ENCODE measurements around the gene CADPS2. TPM values are rescaled to one million over a fixed set of nuclear protein-coding genes. Genes with fewer than 3 reads are reported as not detected.
"Not testable (repeated sequence)": the region's sequence is repeated elsewhere in the genome, so short reads cannot be mapped to it uniquely, and the experiment has no call there.

CADPS2 gene
- total RNA-seq, 1 donor from 2014 or later: 22.0 TPM

DNA sequence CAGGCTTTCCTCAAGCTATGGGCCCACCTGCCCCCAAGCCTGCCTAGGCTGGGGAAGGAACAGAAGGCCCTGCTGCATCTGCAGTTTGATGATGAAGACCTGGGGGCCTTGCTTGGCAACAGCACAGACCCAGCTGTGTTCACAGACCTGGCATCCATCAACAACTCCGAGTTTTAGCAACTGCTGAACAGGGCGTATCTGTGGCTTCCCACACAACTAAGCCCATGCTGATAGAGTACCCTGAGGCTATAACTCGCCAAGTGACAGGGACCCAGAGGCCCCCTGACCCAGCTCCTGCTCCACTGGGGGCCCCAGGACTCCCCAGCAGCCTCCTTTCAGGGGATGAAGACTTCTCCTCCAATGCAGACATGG is 36.3 kb downstream of the CADPS2 start:
- DNase-seq: no peak

DNA sequence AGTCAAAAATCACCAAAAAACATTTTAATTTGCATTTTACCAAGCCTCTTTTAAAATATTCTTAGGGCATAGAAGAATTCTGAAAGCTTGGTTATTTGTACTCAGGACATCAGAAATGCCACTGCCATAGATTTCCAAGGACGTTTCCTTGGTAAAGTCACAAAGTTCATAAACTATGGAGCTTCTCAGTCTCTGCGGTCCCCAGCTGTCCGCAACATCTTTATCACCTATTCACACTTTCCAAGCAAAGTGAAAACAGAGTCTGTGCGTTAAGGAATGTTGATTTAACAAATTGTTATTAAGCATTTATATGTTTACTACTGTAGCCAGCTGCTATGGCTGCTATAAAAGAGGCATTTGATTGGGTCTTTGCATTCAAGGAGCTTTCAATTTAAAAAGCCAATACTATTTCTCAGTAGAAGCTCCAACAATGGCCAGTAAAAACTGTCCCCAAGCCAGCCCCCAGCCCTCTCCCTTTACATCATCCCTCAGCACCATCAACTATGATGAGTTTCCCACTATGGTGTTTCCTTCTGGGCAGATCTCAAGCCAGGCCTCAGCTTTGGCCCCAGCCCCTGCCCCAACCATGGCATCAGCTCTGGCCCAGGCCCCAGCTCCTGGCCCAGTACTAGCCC is 36.8 kb downstream of the CADPS2 start:
- DNase-seq: no peak

- no peak for DNase-seq
Observed at GRCh38 chr7:122847871-122848473, 38.3 kb downstream of the CADPS2 start.

DNA sequence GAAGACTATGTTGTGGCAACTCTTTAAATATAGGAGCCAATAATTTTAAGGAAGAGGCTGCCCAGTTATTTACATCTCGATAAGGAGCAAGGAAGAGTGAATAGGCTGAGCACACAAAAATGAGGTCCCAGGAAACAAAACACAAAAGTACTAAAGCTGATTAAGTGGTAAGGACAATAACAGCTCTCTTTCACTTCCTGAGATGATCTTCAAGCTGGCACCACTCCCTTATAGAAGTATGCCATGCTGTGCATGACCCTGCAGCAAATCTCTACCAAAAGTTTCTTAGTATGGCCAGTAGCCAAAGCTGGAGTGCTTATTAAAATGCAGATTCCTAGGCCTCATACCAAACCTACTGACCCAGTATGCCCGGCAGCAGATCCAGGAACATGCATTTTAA is 39.7 kb downstream of the CADPS2 start:
- no peak for DNase-seq

DNA sequence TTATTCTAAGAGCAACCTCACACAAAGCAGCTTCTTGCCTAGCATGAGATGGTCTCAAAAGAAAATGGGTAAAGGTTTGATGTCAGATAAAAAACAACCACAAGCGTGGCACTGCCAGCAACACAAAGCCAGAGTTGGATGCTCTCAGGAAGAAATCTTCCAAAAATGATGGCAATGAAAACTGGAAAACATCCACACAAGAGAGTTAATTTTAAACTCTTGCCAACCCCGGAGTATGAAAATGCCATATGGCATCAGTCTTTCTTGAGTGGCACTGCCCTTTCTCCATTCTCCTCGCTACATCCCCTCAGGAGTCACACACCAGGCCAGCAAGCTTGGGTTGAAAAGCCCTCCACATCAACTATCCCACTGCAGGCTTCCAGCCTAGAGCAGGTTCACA is 41.0 kb downstream of the CADPS2 start:
- no peak for DNase-seq

DNA sequence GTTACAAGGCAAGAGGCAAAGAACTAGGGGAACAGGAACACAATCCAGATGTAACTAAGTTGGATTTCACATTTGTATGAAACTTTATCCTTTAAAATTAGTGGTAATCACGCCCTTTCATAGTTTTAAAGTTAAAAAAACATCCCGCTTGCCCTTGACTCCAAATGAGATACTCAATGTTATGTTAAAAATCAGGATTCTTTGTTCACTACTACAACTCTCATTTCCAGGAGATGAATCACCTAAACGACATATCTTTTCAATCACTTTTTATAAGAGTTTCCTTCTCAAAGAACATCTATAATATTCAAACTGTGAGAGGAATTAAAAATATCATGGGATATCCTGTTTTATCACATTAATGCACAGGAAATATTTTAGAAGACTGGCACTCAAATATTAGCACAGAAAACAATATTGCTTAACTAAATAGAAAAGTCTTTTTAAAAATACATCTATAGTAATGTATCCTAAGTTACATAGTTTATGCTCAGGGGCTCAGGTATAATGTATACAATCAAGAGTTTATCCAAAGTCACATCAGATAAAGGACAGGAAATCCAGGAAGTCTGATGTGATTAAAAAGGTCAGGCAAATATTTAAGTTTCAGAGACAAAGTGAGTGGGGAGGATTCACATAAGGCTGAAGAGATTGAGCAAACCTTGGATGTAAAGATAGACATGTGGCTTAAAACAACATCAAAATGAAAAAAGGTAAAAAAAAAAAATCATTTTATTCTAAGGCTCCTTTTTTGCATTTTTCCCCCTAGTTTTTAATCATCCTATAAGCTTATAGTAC is 41.9 kb downstream of the CADPS2 start:
- DNase-seq: no peak

DNA sequence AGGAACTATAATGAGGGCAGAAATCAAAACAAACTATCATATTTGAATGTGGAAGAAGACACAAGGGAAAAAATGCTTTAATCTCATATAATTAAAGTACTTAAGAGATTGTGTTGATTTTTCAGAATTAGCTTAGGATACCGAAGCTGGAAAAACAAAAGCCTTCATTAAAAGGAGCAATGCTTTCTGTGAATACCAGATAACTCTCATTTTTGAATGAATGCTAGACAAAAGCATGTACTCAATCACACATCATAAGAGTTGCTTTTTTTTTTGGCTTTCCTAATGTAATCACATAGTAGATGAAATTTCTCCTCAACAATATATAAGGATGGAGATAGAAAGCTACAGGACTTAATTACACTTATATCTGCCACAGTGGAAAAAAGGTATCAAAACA is 43.3 kb downstream of the CADPS2 start:
- no peak for DNase-seq

- DNase-seq: not testable (repeated sequence)
Observed at GRCh38 chr7:122836286-122836685, 50.0 kb downstream of the CADPS2 start.

DNA sequence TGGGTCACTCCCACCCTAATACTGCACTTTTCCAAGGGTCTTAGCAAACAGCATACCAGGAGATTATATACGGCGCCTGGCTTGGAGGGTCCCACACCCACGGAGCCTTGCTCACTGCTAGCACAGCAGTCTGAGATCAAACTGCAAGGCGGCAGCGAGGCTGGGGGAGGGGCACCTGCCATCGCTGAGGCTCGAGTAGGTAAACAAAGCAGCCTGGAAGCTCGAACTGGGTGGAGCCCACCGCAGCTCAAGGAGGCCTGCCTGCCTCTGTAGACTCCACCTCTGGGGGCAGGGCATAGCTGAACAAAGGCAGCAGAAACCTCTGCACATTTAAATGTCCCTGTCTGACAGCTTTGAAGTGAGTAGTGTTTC is 51.7 kb downstream of the CADPS2 start:
- DNase-seq: not testable (repeated sequence)

DNA sequence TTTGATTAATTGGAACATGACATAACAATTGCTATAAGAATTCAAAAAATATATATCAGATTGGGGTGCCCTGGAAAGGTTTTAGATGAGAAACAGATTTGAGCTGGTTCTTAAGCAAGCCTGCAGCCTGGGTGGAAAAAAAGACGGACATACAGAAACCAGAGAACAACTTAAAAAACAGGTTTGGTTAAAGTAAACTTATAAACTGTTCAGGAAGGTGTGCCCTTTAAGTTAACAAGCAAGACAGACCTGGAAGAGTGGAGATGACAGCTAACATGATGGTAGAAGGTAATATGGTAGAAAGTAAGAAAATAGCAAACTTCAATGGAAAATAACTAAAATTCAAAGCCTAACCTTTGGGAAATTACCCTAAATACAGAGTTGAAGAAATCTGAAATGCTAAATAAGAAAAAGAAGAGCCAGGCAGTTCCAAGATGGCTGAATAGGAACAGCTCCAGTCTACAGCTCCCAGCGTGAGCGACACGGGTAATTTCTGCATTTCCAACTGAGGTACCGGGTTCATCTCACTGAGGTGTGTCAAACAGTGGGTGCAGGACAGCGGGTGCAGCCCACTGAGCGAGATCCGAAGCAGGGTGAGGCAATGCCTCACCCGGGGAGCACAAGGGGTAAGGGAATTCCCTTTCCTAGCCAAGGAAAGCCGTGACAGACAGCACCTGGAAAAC is 52.2 kb downstream of the CADPS2 start:
- DNase-seq: no peak

GRCh38 chr7:122831436-122831835 is 54.8 kb downstream of the CADPS2 start:
- DNase-seq: no peak

DNA sequence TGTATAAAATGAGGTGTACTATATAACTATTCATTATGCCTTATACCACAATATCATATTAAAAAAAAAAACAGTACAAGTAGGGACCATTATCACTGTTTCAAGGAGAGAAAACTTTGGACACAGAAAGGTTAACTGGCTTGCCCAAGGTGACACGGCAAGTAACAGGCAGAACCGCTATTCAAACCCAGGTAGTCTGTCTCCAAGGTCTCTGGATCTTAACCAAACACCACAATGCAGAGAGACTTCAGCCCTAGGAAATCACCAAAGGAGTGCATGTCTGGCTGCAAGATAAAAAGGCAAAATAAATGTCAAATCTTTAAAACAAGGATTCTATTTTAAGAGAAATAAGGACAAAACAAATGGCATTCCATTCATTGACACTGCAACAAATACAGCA is 56.3 kb downstream of the CADPS2 start:
- no peak for DNase-seq

DNA sequence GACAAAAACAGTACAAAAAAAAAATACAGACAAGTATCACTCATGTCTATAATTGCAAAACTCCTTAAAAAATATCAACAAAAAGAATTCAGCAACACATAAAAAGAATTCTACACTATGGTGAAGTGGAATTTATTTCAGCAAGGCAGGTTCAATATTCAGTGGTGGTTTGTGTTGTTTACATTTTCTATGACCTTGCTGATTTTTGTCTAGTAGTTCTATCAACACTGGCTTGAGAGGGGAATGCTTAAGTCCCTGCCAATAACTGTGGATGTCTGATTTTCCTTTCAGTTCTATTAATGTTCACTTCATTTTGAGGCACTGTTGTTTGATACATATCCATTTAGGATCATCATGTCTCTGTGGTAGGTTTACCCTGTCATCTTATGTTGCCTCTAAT is 58.5 kb downstream of the CADPS2 start:
- no peak for DNase-seq

DNA sequence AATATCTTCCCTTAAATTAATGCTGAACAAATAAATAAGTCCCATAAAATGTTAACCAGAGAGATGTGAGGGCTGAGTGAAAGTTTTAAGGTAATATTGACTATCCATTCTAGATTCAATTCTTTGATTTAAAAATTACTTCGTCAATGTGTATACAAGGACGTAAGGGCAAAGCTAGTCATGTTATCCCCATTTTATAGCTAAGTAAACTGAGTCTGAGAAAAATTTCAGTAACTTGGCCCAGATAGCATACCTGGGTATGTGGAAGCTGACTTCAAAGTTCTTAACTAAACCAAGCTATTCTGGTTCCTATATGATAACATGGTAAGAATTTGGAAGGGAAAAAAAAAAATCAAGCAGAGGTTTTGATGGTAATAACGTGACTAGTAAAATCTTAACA is 72.4 kb downstream of the CADPS2 start:
- DNase-seq: no peak

- DNase-seq: no peak
Observed at GRCh38 chr7:122803851-122804250, 82.4 kb downstream of the CADPS2 start.

DNA sequence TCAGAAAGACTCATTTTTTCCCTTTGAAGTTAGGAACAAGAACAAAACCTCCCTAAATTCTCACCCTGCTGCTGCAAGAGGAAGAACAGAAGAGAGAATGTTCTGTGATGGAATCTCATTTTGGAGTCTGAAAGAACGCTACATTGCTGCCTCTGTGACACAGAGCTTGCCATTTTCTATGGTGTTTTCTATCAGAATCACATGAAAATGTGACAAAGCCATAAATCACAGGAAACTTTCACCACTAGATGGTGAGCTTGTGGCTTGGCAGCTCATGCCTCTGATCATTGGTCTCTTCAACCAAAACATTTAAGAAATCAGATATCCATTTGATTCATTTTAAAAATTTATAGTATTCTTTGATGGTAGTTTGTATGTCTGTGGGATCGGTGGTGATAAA is 82.9 kb downstream of the CADPS2 start:
- peak; percentile 50 for DNase-seq

DNA sequence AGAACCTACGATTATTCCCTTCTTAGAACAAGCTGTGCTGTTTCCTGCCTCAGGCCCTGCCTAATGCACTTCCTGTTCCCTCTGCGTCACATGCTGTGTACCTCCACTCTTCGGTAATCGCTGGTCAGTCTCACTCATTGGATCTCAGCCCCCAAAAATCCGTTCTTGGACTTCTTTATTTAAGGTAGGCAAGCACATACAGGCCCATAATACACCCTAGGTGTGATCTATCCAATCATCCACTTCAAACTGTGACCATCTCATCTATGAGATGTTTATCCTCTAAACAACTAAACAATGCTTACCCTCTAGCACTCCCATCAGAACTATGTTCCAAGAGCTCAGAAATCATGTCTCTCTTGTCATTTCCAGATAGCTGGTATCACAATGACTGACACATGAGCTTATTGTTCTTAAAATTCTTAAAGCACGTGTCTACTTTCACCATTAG is 83.9 kb downstream of the CADPS2 start:
- DNase-seq: no peak

DNA sequence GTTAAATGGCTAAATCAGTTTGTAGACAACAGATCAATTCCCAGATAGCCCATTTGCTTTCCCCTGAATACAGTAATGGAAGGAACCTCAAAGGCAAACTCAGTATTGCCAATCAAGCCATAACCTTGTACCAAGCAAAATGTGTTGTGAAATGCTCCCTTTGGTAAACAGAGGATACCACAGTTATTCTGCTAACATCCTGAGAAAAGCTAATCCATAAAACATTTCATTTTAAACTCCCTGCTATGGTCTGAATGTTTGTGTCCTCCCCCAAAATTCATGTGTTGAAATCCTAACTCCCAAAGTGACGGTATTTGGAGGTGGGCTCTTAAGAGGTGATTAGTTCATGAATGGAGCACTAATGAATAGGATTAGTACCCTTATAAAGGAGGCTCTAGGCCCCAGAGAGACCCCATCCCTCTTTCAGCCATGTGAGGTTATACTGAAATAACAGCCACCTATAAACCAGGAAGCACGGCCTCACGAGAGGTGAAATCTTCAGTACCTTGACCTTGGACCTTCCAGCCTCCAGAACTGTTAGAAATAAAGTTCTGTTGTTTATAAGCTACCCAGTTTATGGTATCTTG is 94.2 kb downstream of the CADPS2 start:
- DNase-seq: no peak

DNA sequence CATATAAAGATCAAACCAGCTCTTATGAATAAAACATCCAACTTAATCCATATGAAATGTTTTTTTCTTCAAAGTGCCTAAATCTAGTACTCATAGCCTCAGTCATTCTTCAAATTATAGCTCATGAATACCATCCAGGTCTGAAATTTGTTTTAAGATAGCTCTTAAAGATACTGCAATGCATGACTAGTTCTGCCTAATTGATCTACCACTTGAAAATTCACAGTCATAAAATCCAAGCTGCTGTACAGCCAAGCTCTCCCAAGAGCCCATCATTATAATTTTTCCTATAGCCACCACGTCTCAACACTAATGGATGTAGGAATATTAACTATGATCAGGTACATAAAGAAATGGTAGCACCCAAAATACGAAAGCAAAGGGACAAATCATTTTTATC is 95.7 kb downstream of the CADPS2 start:
- DNase-seq: no peak

GRCh38 chr7:122790132-122790531 is 96.1 kb downstream of the CADPS2 start:
- DNase-seq: peak; percentile 11

DNA sequence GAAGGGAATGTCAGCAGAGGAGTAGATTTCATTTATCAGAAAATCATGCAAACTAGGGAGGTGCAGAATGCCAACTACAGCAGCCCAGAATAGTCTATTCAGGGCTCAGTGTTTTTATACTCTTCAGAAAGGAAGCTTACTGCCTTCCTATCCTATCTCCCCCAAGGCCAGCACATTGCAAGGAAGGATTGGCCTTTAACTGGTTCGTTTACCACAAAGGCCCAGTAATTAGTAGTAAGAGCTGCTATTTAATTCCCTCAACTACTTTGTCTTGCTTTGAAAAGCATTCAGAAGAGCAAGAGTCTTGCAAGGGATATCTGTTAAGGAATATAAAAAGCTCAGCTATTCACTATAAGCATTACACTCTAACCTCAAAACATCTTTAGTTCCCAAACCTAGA is 97.1 kb downstream of the CADPS2 start:
- DNase-seq: no peak

DNA sequence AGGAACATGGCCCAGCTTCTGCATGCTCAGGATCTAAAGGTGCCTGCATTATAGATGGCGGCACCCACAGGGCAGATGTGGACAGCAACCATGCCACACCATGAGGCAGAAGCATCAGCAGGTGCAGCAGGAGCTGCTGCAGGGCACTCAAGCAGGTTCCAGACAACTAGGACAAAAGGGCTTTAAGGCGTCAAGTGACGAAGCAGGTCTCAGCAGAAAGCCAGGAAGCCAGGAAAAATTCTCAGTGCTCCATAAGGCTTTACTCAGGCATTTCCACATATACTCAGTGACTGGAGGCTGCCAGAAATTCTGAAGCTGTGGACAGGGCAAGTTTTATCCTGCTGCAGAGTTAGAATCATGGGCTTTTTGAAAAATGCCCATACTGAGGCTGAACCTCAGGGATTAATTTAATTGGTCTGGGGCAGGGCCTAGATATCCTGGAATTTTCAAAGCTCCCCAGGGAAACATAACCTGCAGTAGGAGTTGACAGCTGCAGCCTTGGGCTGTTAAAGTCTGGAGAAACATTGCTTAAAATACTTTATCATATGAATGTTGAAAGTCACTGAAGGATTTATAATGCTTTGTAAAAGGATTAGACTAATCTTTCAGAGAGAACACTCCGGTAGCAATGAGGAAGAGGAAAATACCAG is 115.4 kb downstream of the CADPS2 start:
- DNase-seq: peak; percentile 15

All from tongue (tissue), 2 donors.